Endothelial cell of umbilical vein (primary cell): ENCODE data around the gene SUPT4H1.

Experiments used
- CTCF ChIP-seq, 2 donors: IDR thresholded peaks; 1 replicate in 1 of 2; 2 replicates in 1 of 2; pipeline ENCODE4 v1.5.1; 2011; ENCODE audit warnings: low read length in 2 of 2, mild to moderate bottlenecking in 2 of 2, moderate library complexity in 2 of 2, control low read depth in 1 of 2, inconsistent platforms in 1 of 2, low read depth in 1 of 2; ENCODE audit not compliant: insufficient read depth in 1 of 2; ENCODE audit errors: extremely low read depth in 1 of 2
- EZH2 ChIP-seq: IDR thresholded peaks from 2 replicates; pipeline ENCODE4 v1.6.1; 2012; ENCODE audit warnings: borderline replicate concordance, low read depth, mild to moderate bottlenecking, moderate library complexity, low read length, inconsistent platforms; ENCODE audit not compliant: severe bottlenecking
- JUN ChIP-seq: IDR thresholded peaks from 2 replicates; pipeline ENCODE4 v1.6.1; 2011; ENCODE audit warnings: borderline replicate concordance, low read depth; ENCODE audit not compliant: insufficient read length, insufficient read depth
- MAX ChIP-seq: IDR thresholded peaks from 2 replicates; pipeline ENCODE4 v1.6.1; 2011; ENCODE audit not compliant: insufficient read depth, insufficient read length
- POLR2A ChIP-seq: IDR thresholded peaks from 2 replicates; pipeline ENCODE4 v1.6.1; 2012; ENCODE audit warnings: low read depth, mild to moderate bottlenecking, control low read depth, low read length
- POLR2AphosphoS5 ChIP-seq: IDR thresholded peaks from 2 replicates; pipeline ENCODE4 v1.6.1; 2012; ENCODE audit warnings: low read depth, mild to moderate bottlenecking, control low read depth, low read length, moderate library complexity; ENCODE audit not compliant: insufficient read depth

DNA sequence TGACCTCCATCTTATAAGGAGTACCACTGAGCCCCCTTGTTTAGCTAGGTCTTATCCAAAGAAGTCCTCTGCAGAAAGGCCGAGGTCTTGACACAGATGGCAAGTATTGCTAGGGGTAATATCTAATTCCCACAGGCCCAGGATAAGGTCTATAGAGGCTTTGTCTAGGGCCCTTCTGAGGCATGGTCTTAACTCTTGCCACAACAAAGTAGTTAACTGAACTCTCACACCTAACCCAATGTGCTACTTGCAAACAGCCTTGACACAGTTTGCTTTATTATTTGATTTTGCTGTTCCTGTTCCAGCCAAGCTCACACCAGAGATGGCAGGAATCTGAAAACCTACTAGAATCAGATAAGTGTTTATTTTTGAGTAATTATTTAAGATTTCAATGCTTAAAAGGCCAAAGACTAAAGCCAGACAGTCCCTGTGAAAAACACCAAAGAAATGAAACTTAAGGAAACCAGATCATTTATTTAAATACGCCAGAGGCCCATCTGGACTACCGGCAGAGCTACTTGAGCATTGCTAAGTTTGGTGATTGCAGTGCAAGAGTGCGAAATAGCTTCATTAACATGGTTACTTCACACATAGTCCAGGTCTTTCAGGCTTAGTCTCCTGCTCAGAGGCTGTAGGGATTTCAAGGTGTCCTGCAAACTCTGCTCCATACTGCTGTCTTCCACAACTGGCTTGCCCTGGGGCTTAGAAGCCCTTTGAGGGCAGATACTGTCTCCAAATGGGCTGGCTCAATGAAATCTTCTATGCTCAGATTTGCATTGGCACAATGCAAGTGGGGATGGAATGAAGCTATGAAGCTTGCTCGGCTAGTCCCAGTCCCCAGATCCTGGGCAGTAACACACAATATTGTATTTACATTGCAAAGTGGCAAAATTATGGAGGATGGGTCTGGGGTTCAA lies 28.5 kb upstream of the SUPT4H1 start:
- TF ChIP-seq POLR2AphosphoS5 (no peak), CTCF (IDR thresholded peaks at IDR 0.05; ENCODE audit: extremely low read depth in 1 of 2, insufficient read depth in 1 of 2, low read depth in 1 of 2, low read length in 2 of 2) (no peak), EZH2 (no peak), POLR2A (no peak), JUN (no peak), MAX (no peak)
